Skeletal muscle satellite cell (primary cell): ENCODE data around the gene QSER1.
"Not testable (repeated sequence)": the region's sequence is repeated elsewhere in the genome, so short reads cannot be mapped to it uniquely, and the experiment has no call there.

Experiments used
- H3K27me3 ChIP-seq: 2 replicates; pipeline ENCODE4 v1.7.0; 2013; ENCODE audit warnings: low read length; ENCODE audit not compliant: control insufficient read depth, insufficient read depth
- H3K36me3 ChIP-seq: 2 replicates; pipeline ENCODE4 v1.7.0; 2013; ENCODE audit warnings: mild to moderate bottlenecking, control low read depth, low read length; ENCODE audit not compliant: insufficient read depth
- H3K4me1 ChIP-seq: 2 replicates; pipeline ENCODE4 v1.7.0; 2013; ENCODE audit warnings: low read length; ENCODE audit not compliant: control insufficient read depth, insufficient read depth
- H3K4me2 ChIP-seq: 2 replicates; pipeline ENCODE4 v1.7.0; 2013; ENCODE audit warnings: mild to moderate bottlenecking, low read length
- H3K4me3 ChIP-seq: 2 replicates; pipeline ENCODE4 v1.7.0; 2013; ENCODE audit warnings: low read length
- H3K9ac ChIP-seq: 2 replicates; pipeline ENCODE4 v1.7.0; 2013; ENCODE audit warnings: mild to moderate bottlenecking, low read depth, low read length, moderate library complexity
- H3K9me3 ChIP-seq: replicated peaks from 2 replicates; pipeline ENCODE4 v1.7.0; 2013; ENCODE audit warnings: mild to moderate bottlenecking, control low read depth, low read length

Gene QSER1

DNA sequence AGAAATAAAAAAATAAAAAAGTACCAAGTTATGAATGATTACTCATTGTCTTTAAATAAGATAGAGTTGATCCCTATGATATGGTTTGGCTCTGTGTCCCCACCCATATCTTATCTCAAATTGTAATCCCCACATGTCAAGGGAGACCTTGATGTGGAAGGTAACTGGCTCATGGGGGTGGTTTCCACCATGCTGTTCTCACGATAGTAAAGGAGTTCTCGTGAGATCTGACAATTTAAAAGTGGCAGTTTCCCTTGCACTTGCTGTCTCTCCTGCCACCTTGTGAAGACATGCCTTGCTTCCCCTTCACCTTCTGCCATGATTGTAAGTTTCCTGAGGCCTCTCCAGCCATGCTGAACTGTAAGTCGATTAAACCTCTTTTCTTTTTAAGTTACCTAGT lies 18.8 kb downstream of the QSER1 start:
- H3K9ac ChIP-seq: no peak overlapping the region
- no peaks in the 10 kb centered on the region for H3K27me3 ChIP-seq
- no peaks in the 10 kb centered on the region for H3K36me3 ChIP-seq
- H3K9me3 ChIP-seq: no peaks in the 10 kb centered on the region
- H3K4me1 ChIP-seq: no peaks in the 10 kb centered on the region
- H3K4me3 ChIP-seq: no peak overlapping the region
- H3K4me2 ChIP-seq: no peak overlapping the region

DNA sequence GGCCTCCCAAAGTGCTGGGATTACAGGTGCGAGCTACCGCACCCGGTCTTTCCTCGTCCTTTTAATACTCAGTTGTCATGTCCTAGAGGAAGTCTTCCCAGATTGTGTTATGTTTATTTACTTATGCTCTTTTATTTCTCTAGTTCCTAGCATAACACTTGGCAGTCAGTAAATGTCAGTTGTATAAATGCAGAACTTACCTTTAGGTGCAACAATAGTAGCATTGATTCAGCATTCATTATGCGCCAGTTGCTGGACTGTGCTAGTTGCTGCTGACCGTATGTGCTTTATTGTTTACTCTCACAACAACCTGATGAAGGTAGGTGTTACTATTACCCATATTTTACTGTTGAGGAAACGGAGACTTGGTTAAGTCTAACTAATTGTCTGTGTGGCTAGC lies 20.8 kb downstream of the QSER1 start:
- H3K4me1 ChIP-seq: peaks cover 3% of the 10 kb centered on the region
- no peaks in the 10 kb centered on the region for H3K9me3 ChIP-seq
- no peak overlapping the region for H3K4me2 ChIP-seq
- H3K9ac ChIP-seq: no peak overlapping the region
- H3K36me3 ChIP-seq: no peaks in the 10 kb centered on the region
- H3K27me3 ChIP-seq: no peaks in the 10 kb centered on the region
- no peak overlapping the region for H3K4me3 ChIP-seq

DNA sequence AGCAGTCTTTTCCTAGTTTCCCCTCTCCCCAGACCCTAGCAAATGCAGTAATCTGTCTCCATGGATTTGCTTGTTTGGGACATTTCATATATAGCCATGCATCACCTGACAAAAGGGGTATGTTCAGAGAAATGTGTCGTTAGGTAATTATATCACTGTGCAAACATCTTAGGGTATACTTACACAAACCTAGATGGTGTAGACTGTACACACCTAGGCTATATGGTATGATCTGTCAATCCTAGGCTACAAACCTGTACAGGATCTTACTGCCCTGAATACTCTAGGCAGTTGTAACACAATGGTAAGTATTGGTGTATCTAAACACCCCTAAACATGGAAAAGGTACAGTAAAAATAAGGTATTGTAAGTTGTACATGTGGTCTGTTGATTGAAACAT lies 23.8 kb downstream of the QSER1 start:
- no peaks in the 10 kb centered on the region for H3K9me3 ChIP-seq
- H3K36me3 ChIP-seq: no peaks in the 10 kb centered on the region
- no peak overlapping the region for H3K4me2 ChIP-seq
- peaks cover 3% of the 10 kb centered on the region for H3K4me1 ChIP-seq
- no peak overlapping the region for H3K9ac ChIP-seq
- no peak overlapping the region for H3K4me3 ChIP-seq
- H3K27me3 ChIP-seq: no peaks in the 10 kb centered on the region

DNA sequence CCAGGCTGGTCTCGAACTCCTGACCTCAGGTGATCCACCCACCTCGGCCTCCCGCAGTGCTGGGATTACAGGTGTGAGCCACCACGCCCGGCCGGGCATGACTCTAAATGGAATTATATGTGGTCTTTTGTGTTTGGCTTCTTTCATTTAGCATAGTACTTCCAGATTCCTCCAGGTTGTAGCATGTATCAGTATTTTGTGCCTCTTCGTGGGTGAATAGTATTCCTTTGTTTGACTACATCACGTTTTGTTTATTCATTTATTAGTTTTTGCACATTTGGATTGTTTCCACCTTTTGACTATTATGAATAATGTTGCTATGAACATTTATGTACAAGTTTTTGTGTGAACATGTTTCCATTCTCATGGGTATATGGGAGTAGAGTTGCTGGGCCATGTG lies 24.4 kb downstream of the QSER1 start:
- Histone ChIP-seq H3K9me3 (no peaks in the 10 kb centered on the region), H3K9ac (no peak overlapping the region), H3K4me1 (peaks cover 3% of the 10 kb centered on the region), H3K36me3 (no peaks in the 10 kb centered on the region), H3K27me3 (no peaks in the 10 kb centered on the region), H3K4me2 (no peak overlapping the region), H3K4me3 (no peak overlapping the region)

DNA sequence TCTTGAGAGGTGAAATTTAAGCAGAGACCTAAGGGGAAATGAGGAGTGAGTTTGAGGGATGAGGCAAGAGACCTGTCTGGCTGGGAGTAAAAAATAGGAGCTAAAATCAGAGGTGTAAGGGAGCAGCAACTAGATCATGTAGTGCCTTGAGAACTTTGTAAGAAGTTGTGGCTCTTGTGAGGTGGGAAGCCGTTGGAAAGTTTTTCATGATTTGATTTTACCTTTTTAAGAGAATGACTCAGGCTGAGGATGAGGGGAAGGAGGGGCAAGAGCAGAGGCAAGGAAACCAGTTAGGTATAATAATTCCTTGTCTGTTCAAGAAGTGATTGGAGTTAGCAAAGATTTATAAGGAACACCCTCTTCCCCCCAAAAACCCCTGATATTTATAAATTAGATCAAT lies 25.8 kb downstream of the QSER1 start:
- H3K4me1 ChIP-seq: peaks cover 3% of the 10 kb centered on the region
- H3K27me3 ChIP-seq: no peaks in the 10 kb centered on the region
- no peak overlapping the region for H3K4me2 ChIP-seq
- no peak overlapping the region for H3K9ac ChIP-seq
- H3K36me3 ChIP-seq: no peaks in the 10 kb centered on the region
- H3K9me3 ChIP-seq: no peaks in the 10 kb centered on the region
- no peak overlapping the region for H3K4me3 ChIP-seq

DNA sequence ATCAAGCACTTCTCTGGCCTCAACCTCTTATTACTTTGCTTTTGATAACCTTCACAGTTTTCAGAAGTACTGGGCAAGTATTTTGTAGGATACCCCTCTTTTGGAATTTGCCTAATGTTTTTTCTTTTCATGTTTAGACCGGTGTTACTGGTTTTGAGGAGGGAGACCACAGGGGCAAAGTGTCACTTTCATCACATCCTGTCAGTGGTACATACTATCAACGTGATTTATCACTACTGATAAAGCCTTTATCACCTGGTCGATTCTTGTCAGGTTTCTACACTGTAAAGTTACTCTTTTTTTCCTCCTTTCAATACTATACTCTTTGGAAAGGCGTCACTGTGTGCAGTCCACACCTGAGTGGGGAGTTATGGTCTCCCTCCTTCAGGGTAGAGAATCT lies 26.7 kb downstream of the QSER1 start:
- Histone ChIP-seq H3K9me3 (no peaks in the 10 kb centered on the region), H3K4me1 (peaks cover 3% of the 10 kb centered on the region), H3K4me3 (no peak overlapping the region), H3K27me3 (no peaks in the 10 kb centered on the region), H3K9ac (no peak overlapping the region), H3K4me2 (no peak overlapping the region), H3K36me3 (no peaks in the 10 kb centered on the region)

DNA sequence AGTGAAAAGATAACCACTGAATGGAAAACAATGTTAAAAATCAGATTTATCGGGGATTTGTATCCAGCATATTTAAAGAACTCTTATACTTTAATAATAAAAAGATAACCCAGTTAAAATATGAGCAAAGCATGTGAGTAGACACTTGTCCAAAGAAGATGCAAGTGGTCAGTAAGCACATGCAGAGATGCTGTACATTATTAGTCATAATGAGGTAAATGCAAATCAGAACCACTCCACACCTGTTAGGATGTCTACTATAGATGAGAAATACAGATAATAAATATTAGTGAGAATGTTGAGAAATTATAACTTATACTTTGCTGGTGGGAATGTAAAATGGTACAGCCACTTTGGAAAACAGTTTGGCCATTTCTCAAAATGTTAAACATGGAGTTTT lies 28.0 kb downstream of the QSER1 start:
- Histone ChIP-seq H3K27me3 (no peaks in the 10 kb centered on the region), H3K9ac (no peak overlapping the region), H3K9me3 (no peaks in the 10 kb centered on the region), H3K36me3 (no peaks in the 10 kb centered on the region), H3K4me1 (peaks cover 3% of the 10 kb centered on the region), H3K4me3 (no peak overlapping the region), H3K4me2 (no peak overlapping the region)

DNA sequence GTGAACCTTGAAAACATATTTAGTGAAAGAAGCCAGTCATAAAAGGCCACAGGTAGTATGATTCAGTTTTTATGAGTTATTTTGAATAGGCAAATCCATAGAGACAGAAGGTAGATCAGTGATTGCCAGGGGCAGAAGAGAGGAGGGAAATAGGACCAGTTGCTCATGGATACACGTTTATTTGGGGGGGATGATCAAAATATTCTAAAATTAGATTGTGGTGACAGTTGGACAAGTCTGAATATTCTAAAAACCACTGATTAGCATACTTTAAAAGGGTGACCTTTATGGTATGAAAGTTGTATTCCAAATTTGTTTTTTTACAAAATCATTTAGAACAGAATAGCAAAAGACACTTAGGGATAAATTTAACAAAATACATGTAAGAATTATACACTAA lies 28.6 kb downstream of the QSER1 start:
- no peaks in the 10 kb centered on the region for H3K36me3 ChIP-seq
- H3K4me2 ChIP-seq: no peak overlapping the region
- H3K27me3 ChIP-seq: no peaks in the 10 kb centered on the region
- peaks cover 3% of the 10 kb centered on the region for H3K4me1 ChIP-seq
- no peaks in the 10 kb centered on the region for H3K9me3 ChIP-seq
- no peak overlapping the region for H3K9ac ChIP-seq
- no peak overlapping the region for H3K4me3 ChIP-seq

DNA sequence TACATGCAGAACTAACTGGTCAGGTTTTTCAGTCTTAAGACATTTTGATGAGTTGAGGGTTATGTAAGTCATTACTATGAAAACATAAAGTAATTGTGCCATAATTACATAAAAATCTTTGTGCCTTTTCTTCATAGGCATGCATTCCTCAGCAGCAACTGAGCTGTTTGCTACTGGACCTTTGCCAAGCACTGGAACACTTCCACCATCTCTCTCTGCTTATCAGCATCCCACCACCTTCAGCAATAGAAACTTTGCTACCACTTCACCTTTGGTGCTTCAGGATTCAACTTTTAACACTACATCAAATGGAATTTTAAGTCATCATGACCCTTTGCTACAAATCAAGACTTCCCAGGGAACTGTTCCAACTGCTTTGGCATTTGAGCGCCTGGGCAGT lies 39.0 kb downstream of the QSER1 start:
- H3K36me3 ChIP-seq: peaks cover 54% of the 10 kb centered on the region
- H3K9me3 ChIP-seq: no peaks in the 10 kb centered on the region
- no peak overlapping the region for H3K4me2 ChIP-seq
- no peaks in the 10 kb centered on the region for H3K4me1 ChIP-seq
- H3K9ac ChIP-seq: no peak overlapping the region
- H3K4me3 ChIP-seq: no peak overlapping the region
- no peaks in the 10 kb centered on the region for H3K27me3 ChIP-seq

DNA sequence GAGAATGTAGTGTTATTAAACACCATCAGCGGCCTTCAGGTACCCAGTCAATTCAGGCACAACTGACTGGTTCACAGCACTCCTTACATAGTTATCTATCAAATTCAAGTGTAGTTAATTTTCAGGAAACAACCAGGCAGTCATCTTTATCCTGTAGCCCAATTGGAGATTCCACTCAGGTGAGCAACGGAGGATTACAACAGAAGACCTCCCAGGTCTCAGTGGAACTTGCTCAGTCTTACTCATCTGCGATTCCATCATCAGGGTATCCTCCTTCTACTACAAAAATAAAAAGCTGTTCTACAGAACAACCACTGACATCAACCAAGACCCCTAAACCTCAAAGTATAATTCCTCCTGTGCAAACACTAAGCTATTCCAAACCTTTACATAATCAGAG lies 39.6 kb downstream of the QSER1 start:
- H3K4me3 ChIP-seq: no peak overlapping the region
- no peaks in the 10 kb centered on the region for H3K4me1 ChIP-seq
- H3K9ac ChIP-seq: no peak overlapping the region
- H3K27me3 ChIP-seq: no peaks in the 10 kb centered on the region
- no peaks in the 10 kb centered on the region for H3K9me3 ChIP-seq
- H3K4me2 ChIP-seq: no peak overlapping the region
- H3K36me3 ChIP-seq: peaks cover 57% of the 10 kb centered on the region

DNA sequence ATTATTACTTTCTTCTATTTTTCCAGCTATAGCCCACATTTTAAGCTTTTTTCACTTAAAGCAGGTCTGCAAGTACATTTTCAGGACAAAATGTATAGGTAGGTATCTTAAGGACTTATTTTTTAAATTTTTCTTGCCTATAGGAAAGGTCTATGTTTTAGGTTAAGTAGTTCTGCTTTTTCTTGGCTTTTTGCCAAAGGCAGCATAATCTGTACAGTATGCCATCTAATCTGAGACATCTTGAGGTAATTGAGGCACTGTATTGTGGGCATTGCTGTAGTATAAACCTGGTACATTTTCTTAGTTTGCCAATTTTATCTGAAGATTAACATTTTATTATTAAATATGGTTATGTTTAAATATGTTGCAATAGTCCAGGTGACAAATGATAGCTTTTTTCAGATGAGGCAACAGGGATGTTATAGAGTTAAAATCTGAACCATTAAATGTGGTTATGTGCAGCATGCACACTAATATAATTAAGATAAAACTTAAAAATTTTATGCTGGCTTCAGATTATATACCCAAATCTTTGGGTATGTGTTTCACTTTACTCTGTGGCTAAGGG lies 42.9 kb downstream of the QSER1 start:
- H3K4me3 ChIP-seq: no peak overlapping the region
- H3K36me3 ChIP-seq: peaks cover 57% of the 10 kb centered on the region
- no peaks in the 10 kb centered on the region for H3K4me1 ChIP-seq
- H3K9me3 ChIP-seq: no peaks in the 10 kb centered on the region
- H3K9ac ChIP-seq: no peak overlapping the region
- H3K4me2 ChIP-seq: no peak overlapping the region
- H3K27me3 ChIP-seq: no peaks in the 10 kb centered on the region

DNA sequence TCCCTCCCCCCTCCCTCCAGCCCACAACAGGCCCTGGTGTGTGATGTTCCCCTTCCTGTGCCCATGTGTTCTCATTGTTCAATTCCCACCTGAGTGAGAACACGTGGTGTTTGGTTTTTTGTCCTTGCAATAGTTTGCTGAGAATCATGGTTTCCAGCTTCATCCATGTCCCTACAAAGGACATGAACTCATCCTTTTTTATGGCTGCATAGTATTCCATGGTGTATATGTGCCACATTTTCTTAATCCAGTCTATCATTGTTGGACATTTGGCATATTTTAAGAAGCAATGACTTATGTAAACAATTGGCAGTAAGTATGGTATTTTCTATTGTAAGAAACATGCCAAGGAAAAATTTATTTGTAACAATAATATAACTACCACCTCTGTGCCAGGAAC lies 43.6 kb downstream of the QSER1 start:
- H3K36me3 ChIP-seq: peaks cover 57% of the 10 kb centered on the region
- H3K4me1 ChIP-seq, H3K4me3 ChIP-seq, H3K9ac ChIP-seq, H3K27me3 ChIP-seq, H3K9me3 ChIP-seq, H3K4me2 ChIP-seq: not testable (repeated sequence)
